Measurements from ENCODE around the gene ZBP1. TPM values are rescaled to one million over a fixed set of nuclear protein-coding genes. Genes with fewer than 3 reads are reported as not detected.
A peak's percentile ranks its signal among the peaks of the same experiment; 100 is the strongest.

Gene ZBP1
- total RNA-seq, 1 donor from 2014 or later, result not detected

- H3K4me3 ChIP-seq (ENCODE audit: low read depth, low read length), result no peak overlapping the region
- TF ChIP-seq CTCF (conservative IDR thresholded peaks at IDR 0.05; ENCODE audit: low read depth, low read length), result no peak
- no peak for DNase-seq (ENCODE audit: low read depth)
Measured at GRCh38 chr20:57586943-57587277, 33.3 kb downstream of the ZBP1 start.

GRCh38 chr20:57586370-57586793 lies 33.8 kb downstream of the ZBP1 start:
- no peak overlapping the region for H3K4me3 ChIP-seq (ENCODE audit: low read depth, low read length)
- peak; percentile 12 for DNase-seq (ENCODE audit: low read depth)
- peak; percentile 2 for TF ChIP-seq CTCF (conservative IDR thresholded peaks at IDR 0.05; ENCODE audit: low read depth, low read length)

GRCh38 chr20:57585466-57586213 lies 34.6 kb downstream of the ZBP1 start:
- no peak for DNase-seq (ENCODE audit: low read depth)
- no peak overlapping the region for H3K4me3 ChIP-seq (ENCODE audit: low read depth, low read length)
- no peak for TF ChIP-seq CTCF (conservative IDR thresholded peaks at IDR 0.05; ENCODE audit: low read depth, low read length)

- no peak overlapping the region for H3K4me3 ChIP-seq (ENCODE audit: low read depth, low read length)
- TF ChIP-seq CTCF (conservative IDR thresholded peaks at IDR 0.05; ENCODE audit: low read depth, low read length), result no peak
- no peak for DNase-seq (ENCODE audit: low read depth)
Measured at GRCh38 chr20:57584768-57585461, 35.3 kb downstream of the ZBP1 start.

- no peak for DNase-seq (ENCODE audit: low read depth)
- no peak overlapping the region for H3K4me3 ChIP-seq (ENCODE audit: low read depth, low read length)
- no peak for TF ChIP-seq CTCF (conservative IDR thresholded peaks at IDR 0.05; ENCODE audit: low read depth, low read length)
Measured at GRCh38 chr20:57583289-57584257, 36.7 kb downstream of the ZBP1 start.

GRCh38 chr20:57582432-57583288 lies 37.6 kb downstream of the ZBP1 start:
- peak; percentile 59 for TF ChIP-seq CTCF (conservative IDR thresholded peaks at IDR 0.05; ENCODE audit: low read depth, low read length)
- DNase-seq (ENCODE audit: low read depth), result peak; percentile 20
- peak overlapping the region; percentile 3 for H3K4me3 ChIP-seq (ENCODE audit: low read depth, low read length)

All from epithelial cell of proximal tubule (primary cell).